HuH-7 (cell line): ENCODE measurements around the gene IL17D.

Source experiments
- DNase-seq: peaks from one replicate; pipeline ENCODE4 v3.0.0; 2011; ENCODE audit warnings: low spot score

Gene IL17D

GRCh38 chr13:20691616-20692015 lies 11.9 kb upstream of the IL17D start:
- DNase-seq = no peak

DNA sequence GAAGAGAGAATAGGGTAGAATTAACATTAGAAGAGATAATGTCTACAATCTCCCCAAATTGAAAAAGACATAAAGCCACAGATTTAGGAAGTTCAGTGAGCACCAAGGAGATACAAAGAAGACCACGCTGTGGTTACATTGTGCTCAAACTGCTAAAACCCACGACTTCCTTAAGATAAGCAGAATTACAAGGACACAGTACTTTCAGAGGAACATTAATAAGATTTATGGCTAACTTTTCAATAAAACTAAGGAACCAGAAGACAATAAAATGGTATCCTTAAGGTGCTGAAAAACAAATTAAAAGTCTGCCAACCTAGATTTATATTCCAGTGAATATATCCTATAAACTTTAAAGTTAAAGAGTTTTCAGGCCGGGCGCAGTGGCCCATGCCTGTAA lies 7.4 kb upstream of the IL17D start:
- no peak for DNase-seq

DNA sequence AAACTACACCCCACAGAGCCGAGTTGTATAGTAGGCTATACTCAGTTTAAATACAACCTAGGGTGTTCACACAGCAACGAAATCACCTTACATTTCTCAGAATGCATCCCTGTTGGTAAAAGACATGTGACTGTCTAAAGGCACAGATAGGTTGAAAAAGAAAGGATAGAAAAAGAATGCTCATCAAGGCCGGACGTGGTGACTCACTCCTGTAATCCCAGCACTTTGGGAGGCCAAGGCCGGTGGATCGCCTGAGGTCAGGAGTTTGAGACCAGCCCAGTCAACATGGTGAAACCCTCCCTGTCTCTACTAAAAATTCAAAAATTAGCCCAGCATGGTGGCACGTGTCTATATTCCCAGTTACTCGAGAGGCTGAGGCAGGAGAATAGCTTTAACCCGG lies 3.8 kb upstream of the IL17D start:
- no peak for DNase-seq

GRCh38 chr13:20700288-20700687 lies 3.2 kb upstream of the IL17D start:
- no peak for DNase-seq

DNA sequence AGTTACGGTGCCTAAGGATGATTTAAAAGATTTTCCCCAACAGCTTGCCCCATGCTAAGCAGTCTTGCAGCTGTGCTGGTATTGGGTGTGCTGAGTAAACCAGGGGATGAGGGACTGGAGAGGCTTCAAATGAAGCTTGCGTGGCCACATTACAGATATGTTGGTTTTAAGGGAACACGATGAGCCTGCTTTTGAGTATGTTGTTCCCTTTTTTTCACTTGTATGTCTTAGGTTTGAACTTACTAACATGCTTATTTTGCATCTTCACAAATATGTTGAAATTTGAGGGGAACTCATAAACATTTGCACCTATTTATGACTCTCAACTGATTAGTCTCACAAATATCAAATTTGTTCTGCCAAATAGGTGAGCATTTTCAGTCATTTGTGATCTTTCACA lies 2.0 kb upstream of the IL17D start:
- no peak for DNase-seq

- DNase-seq = no peak
These were observed 977 bp upstream of the IL17D start for GRCh38 chr13:20702530-20702914.

DNA sequence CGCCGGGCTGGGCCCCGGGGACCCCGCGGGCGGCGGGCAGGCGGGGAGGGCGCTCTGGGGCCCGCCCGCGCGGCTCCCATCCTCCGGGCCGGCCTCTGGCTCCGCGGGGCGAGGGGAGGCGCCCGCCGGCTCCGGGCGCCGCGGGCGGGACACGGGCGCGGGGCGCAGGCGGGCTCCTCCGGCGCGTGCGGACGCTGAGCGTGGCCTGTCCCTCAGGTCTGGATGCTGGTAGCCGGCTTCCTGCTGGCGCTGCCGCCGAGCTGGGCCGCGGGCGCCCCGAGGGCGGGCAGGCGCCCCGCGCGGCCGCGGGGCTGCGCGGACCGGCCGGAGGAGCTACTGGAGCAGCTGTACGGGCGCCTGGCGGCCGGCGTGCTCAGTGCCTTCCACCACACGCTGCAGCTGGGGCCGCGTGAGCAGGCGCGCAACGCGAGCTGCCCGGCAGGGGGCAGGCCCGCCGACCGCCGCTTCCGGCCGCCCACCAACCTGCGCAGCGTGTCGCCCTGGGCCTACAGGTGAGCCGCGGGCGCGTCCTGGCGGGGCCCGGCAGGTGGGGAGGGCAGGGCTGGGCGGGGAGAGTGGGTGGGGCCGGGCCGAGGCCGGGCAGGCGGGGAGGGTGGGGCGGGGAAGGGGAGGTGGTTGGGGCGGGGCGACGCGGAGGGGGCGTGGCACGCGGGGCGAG lies 420 bp downstream of the IL17D start:
- peak; percentile 87 for DNase-seq

GRCh38 chr13:20704459-20705069 lies 1.1 kb downstream of the IL17D start:
- no peak for DNase-seq

DNA sequence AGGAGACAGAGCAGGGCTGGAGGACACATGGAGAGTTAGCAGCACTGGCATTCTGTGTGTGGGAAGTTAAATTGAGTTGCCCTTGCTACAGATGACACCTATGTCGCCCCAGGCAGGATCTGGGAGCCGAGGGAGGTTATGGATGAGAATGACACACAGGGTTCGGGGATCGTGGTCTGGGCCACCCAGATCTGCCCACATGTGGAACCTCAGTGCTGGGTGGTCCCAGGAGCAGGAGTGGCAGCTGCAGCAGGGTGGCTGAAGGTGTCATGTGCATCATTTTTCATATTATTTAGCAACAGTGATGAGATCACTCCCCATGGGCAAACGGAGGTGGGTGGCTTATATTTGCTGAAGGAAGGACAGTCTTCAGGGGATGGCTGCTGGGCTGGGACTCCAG lies 3.2 kb downstream of the IL17D start:
- no peak for DNase-seq

DNA sequence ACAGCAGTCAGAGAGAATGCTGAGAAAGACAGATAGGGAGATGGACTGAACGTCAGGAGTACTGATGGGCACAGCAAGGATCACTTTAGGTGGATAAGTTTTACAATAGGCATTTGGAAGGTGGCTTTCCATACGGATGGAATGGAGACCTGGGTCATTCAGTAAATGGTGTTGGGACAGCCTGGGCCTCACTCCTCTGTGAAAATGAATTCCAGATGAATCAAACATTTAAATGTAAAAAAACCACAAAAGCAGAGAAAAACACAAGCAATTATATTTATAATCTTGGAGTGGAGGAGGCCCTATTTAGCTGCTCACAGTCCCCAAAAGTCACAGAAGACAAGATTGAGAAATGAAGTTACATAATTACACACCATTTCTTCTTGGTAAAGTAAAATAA lies 4.7 kb downstream of the IL17D start:
- no peak for DNase-seq

- no peak for DNase-seq
These were observed 5.9 kb downstream of the IL17D start for GRCh38 chr13:20709369-20709768.

GRCh38 chr13:20709782-20710181 lies 6.3 kb downstream of the IL17D start:
- no peak for DNase-seq

- peak; percentile 62 for DNase-seq
These were observed 8.0 kb downstream of the IL17D start for GRCh38 chr13:20711301-20712044.

- DNase-seq = no peak
These were observed 9.5 kb downstream of the IL17D start for GRCh38 chr13:20713014-20713376.

- DNase-seq = no peak
These were observed 10.3 kb downstream of the IL17D start for GRCh38 chr13:20713751-20714150.

GRCh38 chr13:20714161-20714560 lies 10.7 kb downstream of the IL17D start:
- DNase-seq = no peak

DNA sequence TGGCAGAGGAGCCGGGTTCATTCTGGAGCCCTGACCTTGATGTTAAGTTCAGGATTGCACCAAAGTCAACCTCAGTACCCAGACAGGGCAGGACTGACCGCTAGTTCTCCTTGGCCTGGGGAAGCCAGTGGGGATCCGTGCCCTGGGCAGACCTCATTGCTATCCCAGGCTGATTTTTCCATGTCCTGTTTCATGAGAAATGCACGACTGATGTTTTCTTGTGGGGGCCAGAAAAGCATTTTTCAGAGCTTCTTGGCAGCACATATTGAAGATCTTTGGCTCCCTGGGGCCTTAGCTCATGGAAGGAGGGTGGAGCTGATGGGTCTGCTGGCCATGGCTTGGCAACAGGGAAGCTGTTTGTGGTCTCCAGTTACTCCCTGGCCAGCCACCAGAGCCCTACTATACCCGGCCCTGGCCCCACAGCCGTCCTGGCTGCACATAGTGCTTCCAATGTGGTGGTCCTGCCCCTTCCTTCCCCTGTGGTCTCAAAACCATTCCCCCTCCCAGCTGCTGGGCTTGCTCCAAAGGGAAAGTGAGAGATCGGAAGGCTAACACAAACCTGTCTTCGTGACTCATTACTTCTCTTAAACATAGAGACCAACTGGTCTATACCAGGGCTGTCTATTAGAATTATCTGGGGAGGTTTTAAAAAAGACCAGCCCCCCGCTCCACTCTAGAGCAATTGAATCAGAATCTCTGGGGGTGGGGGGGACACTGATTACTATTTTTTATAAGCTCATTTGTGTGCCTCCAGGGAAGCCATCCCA lies 11.2 kb downstream of the IL17D start:
- no peak for DNase-seq

DNA sequence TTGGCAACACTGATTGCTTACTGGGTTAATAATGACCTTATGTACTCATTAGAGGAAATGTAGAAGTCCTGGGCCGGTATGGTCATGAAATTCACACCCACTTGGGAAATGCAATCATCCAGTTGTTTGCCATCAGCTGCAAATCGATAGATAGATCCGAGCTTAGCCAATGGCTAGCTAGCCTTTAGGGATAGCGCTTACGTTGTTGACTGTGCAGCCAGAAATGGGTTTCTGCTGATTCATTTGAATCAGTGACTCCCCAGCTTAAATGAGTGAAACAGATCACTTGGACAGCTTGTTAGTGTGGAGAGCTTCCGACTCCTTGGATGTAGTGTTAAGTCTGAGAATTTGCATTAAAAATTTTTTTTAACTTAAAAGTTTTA lies 11.8 kb downstream of the IL17D start:
- no peak for DNase-seq

DNA sequence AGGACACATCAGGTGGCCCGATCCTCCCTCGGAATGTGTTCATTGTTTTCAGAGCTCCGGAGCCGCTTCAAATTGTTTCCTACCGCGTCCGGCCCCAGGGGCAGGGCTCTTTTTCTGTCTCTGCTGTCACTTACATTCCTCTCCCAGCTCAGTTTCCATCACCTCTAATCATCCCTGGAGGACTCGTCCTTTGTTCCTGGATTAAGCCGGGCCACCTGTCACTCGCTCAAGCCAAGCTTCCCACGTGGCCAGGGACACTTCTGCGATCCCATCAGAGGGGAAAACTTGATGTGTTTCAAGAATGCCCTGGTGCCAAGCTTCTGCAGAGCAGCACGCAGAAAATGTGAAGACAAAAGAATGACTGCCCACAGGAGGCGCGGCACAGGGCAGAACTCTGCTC lies 13.5 kb downstream of the IL17D start:
- DNase-seq = no peak

GRCh38 chr13:20717581-20718542 lies 14.4 kb downstream of the IL17D start:
- no peak for DNase-seq

DNA sequence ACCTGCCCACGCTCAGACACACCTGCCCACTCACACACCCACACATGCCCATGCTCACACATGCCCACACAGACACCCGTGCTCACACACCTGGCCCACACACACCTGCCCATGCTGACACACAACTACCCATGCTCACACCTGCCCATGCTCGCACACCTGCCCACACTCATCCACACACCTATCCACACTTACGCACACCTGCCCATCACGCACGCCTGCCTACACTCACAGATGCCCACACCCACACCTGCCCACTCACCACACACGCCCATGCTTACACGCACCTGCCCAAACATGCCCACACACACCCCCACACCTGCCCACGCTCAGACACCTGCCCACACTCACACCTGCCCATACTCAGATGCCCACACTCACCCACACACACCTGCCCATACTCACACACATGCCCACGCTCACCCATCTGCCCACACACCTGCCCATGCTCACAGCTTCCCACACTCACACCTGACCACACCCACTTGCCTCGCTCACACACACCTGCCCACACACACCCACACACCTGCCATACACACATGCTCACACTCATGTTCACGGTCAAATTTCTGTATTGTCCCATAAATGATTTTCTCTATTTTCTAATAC lies 15.6 kb downstream of the IL17D start:
- DNase-seq = no peak
